CD14-positive monocyte (primary cell): Measurements from ENCODE around the gene ANKRD13B. TPM values are rescaled to one million over a fixed set of nuclear protein-coding genes. Genes with fewer than 3 reads are reported as not detected.

Source experiments
- DNase-seq, 3 donors: peaks; one replicate each; pipeline ENCODE4 v3.0.0-alpha.2; 2011 to 2022
- H2AFZ ChIP-seq: 2 replicates; pipeline ENCODE4 v1.6.0; 2012; ENCODE audit warnings: mild to moderate bottlenecking, low read depth, low read length, inconsistent platforms; ENCODE audit not compliant: insufficient read depth, poor library complexity, severe bottlenecking
- H3K27ac ChIP-seq, 2 donors: 1 replicate in 1 of 2; 2 replicates in 1 of 2; pipeline ENCODE4 v1.5.1; 2012 to 2013; ENCODE audit warnings: low read length in 2 of 2, control low read depth in 1 of 2, inconsistent platforms in 1 of 2, low read depth in 1 of 2, mild to moderate bottlenecking in 1 of 2
- H3K27me3 ChIP-seq, 2 donors: one replicate each; pipeline versions ENCODE4 v1.6.0 to v1.6.1; 2011 to 2013; ENCODE audit warnings: low read length in 2 of 2; ENCODE audit not compliant: control insufficient read depth in 2 of 2, insufficient read depth in 2 of 2
- H3K36me3 ChIP-seq, 2 donors: replicated peaks in 1 of 2; 1 replicate in 1 of 2; 2 replicates in 1 of 2; pipeline versions ENCODE4 v1.5.1 to v1.6.1; 2012 to 2013; ENCODE audit warnings: low read length in 2 of 2, control low read depth in 1 of 2, inconsistent platforms in 1 of 2, mild to moderate bottlenecking in 1 of 2; ENCODE audit not compliant: insufficient read depth in 2 of 2, control insufficient read depth in 1 of 2
- H3K4me1 ChIP-seq, 2 donors: 1 replicate in 1 of 2; 2 replicates in 1 of 2; pipeline versions ENCODE4 v1.5.1 to v1.6.1; 2012 to 2013; ENCODE audit warnings: low read length in 2 of 2, control low read depth in 1 of 2, inconsistent platforms in 1 of 2, mild to moderate bottlenecking in 1 of 2, moderate library complexity in 1 of 2; ENCODE audit not compliant: insufficient read depth in 2 of 2, control insufficient read depth in 1 of 2
- H3K4me2 ChIP-seq: replicated peaks from 2 replicates; pipeline ENCODE3; 2012; ENCODE audit warnings: low read length, moderate library complexity, mild to moderate bottlenecking; ENCODE audit not compliant: poor library complexity, severe bottlenecking; ENCODE audit errors: extremely low read depth
- H3K4me3 ChIP-seq, 3 experiments: fragments of 200-600 bp in 1 of 3; sonication (generic) in 1 of 3; replicated peaks in 1 of 3; 1 replicate in 2 of 3; 2 replicates in 1 of 3; pipeline ENCODE4 v1.5.1; 2011 to 2013; ENCODE audit warnings: low read length in 3 of 3, mild to moderate bottlenecking in 3 of 3, control low read depth in 2 of 3, low read depth in 2 of 3, inconsistent platforms in 1 of 3, moderate library complexity in 1 of 3
- H3K79me2 ChIP-seq: 2 replicates; pipeline ENCODE4 v1.6.0; 2012; ENCODE audit warnings: mild to moderate bottlenecking, control low read depth, inconsistent platforms, low read length, moderate library complexity; ENCODE audit not compliant: insufficient read depth
- H3K9ac ChIP-seq: 2 replicates; pipeline ENCODE4 v1.6.0; 2017; ENCODE audit warnings: low read length, mild to moderate bottlenecking; ENCODE audit not compliant: insufficient read depth, poor library complexity, severe bottlenecking
- H3K9me3 ChIP-seq, 2 donors: replicated peaks in 1 of 2; 1 replicate in 1 of 2; 2 replicates in 1 of 2; pipeline versions ENCODE4 v1.5.1 to v1.6.1; 2012 to 2013; ENCODE audit warnings: low read length in 2 of 2, control low read depth in 1 of 2; ENCODE audit not compliant: control insufficient read depth in 1 of 2, insufficient read depth in 1 of 2
- H4K20me1 ChIP-seq: 2 replicates; pipeline ENCODE4 v1.6.0; 2012; ENCODE audit warnings: mild to moderate bottlenecking, low read length, control low read depth, moderate library complexity; ENCODE audit not compliant: insufficient read depth
- H3K27ac Mint-ChIP-seq, 7 donors: one replicate each; pipeline ENCODE4 v1.8.0; 2020; ENCODE audit warnings: mild to moderate bottlenecking in 7 of 7, mixed read lengths in 7 of 7, moderate library complexity in 6 of 7, inconsistent platforms in 2 of 7
- H3K27me3 Mint-ChIP-seq, 3 donors: one replicate each; pipeline ENCODE4 v1.8.0; 2021 to 2022; ENCODE audit warnings: low read depth in 3 of 3, mild to moderate bottlenecking in 3 of 3, mixed read lengths in 3 of 3, moderate library complexity in 3 of 3, inconsistent platforms in 1 of 3
- H3K36me3 Mint-ChIP-seq, 2 donors: one replicate each; pipeline ENCODE4 v1.8.0; 2020; ENCODE audit warnings: mixed read lengths in 2 of 2, inconsistent platforms in 1 of 2, mild to moderate bottlenecking in 1 of 2
- H3K4me1 Mint-ChIP-seq: one replicate; pipeline ENCODE4 v1.8.0; 2020; ENCODE audit warnings: mild to moderate bottlenecking, mixed read lengths
- H3K4me3 Mint-ChIP-seq, 2 donors: one replicate each; pipeline ENCODE4 v1.8.0; 2020; ENCODE audit warnings: mild to moderate bottlenecking in 2 of 2, mixed read lengths in 2 of 2, moderate library complexity in 1 of 2
- H3K9me3 Mint-ChIP-seq, 7 donors: one replicate each; pipeline ENCODE4 v1.8.0; 2020 to 2022; ENCODE audit warnings: mixed read lengths in 7 of 7, mild to moderate bottlenecking in 6 of 7, moderate library complexity in 6 of 7, inconsistent platforms in 2 of 7
- CTCF ChIP-seq: fragments of 200-600 bp; IDR thresholded peaks from one replicate; pipeline ENCODE4 v1.8.0; 2022; ENCODE audit warnings: antibody characterized with exemption, mild to moderate bottlenecking
- WGBS: methylation state at CpG from one replicate; pipeline ENCODE4 v1.1.5; 2013; ENCODE audit warnings: missing lambda C conversion rate; ENCODE audit not compliant: insufficient coverage; 5-methylcytosine and 5-hydroxymethylcytosine counted together
- intact Hi-C, 2 donors: fragments of 100-400 bp; cut with micrococcal nuclease; formaldehyde crosslinking; loops; one replicate each; pipeline versions ENCODE4 v1.15.0 to v1.15.1; 2023
- polyA plus RNA-seq, 3 donors: library from polyadenylated mRNA; depleted of rRNA in 1 of 3; unstranded in 2 of 3; stranded (reverse) in 1 of 3; fragments of 300-500 nt in 2 of 3; fragments of >200 nt in 1 of 3; fragmentation: Illumina TruSeq in 2 of 3; gene quantifications; 1 replicate in 2 of 3; 2 replicates in 1 of 3; pipeline ENCODE4 v1.2.3, GENCODE V29; 2012 to 2021

The ANKRD13B gene
- polyA plus RNA-seq, 3 donors, result 0.37 TPM; not detected in 2

DNA sequence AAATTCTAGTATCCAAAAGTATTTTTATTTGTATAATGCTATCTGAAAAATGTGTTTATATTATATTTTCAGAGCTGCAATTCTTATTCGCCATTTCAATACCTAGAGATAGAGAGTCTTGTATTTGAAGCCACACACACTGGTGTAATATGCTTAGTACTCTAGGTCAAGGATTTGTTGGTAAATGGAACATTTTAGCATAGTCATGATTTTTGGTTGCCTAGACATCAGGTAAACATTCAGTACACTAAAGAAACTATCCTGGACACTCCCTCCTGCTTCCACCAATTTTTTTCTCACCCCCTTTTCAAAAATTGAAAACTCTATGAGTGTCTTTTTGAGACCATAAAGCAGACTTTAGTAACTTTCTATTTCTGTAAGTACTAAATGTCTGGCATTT is 46.8 kb upstream of the ANKRD13B start:
- no CpG with 5 or more reads among the region's 1 CpG for WGBS
- Histone ChIP-seq H3K27me3 (no peaks in the 10 kb centered on the region), H3K4me3 (no peak overlapping the region), H3K9ac (no peak overlapping the region), H3K27ac (no peak overlapping the region), H3K79me2 (no peaks in the 10 kb centered on the region), H3K4me2 (no peak overlapping the region), H3K36me3 (peaks cover 37 to 64% of the 10 kb centered on the region in 2 donors), H2AFZ (no peak overlapping the region), H4K20me1 (peaks cover 9% of the 10 kb centered on the region), H3K9me3 (no peaks in the 10 kb centered on the region), H3K4me1 (no peaks in the 10 kb centered on the region)
- Mint-ChIP-seq H3K4me3 (no peak overlapping the region), H3K27me3 (no peaks in the 10 kb centered on the region), H3K27ac (no peak overlapping the region), H3K9me3 (no peaks in the 10 kb centered on the region), H3K4me1 (no peaks in the 10 kb centered on the region), H3K36me3 (peaks cover 38 to 53% of the 10 kb centered on the region in 2 donors)
- intact Hi-C loops, result no loop called here
- TF ChIP-seq CTCF, result no peak
- DNase-seq, result no peak

DNA sequence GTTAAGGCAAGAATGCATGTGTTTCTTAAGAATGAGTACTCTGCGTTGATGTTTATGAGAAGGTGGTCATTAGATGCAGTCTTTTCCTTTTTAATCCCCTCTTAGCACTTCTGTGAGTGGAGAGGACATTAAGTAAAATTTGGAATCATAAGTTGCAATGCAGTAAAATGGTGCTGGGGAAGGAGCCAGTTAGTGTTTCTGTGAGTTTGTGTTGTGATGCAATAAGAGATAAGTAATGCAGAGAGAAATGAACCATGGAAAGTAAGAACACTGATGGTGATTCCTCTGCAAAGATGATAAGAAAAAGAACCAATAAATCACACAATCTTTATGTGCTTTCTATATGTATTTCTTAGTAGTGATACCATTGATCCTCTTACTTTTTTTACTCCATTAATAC is 46.1 kb upstream of the ANKRD13B start:
- Mint-ChIP-seq H3K4me1 (no peaks in the 10 kb centered on the region), H3K27me3 (no peaks in the 10 kb centered on the region), H3K36me3 (peaks cover 35 to 51% of the 10 kb centered on the region in 2 donors), H3K27ac (peak overlapping the region in 1 of 7 donors; percentile 53), H3K4me3 (no peak overlapping the region), H3K9me3 (peaks cover 0 to under 1% (median 0%) of the 10 kb centered on the region in 7 donors)
- DNase-seq, result no peak
- H3K27me3 ChIP-seq, result no peaks in the 10 kb centered on the region
- no peak overlapping the region for H3K4me2 ChIP-seq
- peaks cover 9% of the 10 kb centered on the region for H4K20me1 ChIP-seq
- no peak for TF ChIP-seq CTCF
- intact Hi-C loops, result no loop called here
- no peaks in the 10 kb centered on the region for H3K79me2 ChIP-seq
- H3K9ac ChIP-seq, result no peak overlapping the region
- peaks cover 32 to 58% of the 10 kb centered on the region in 2 donors for H3K36me3 ChIP-seq
- H3K4me1 ChIP-seq, result no peaks in the 10 kb centered on the region
- WGBS, result no CpG with 5 or more reads among the region's 1 CpG
- no peak overlapping the region for H2AFZ ChIP-seq
- H3K9me3 ChIP-seq, result no peaks in the 10 kb centered on the region
- H3K4me3 ChIP-seq, result no peak overlapping the region
- no peak overlapping the region for H3K27ac ChIP-seq
